Gastrocnemius medialis (tissue), 4 donors: ENCODE data around the gene SIGLECL1.

Experiments used
- POLR2A ChIP-seq, 2 donors: fragments of 450-650 bp; IDR thresholded peaks; one replicate each; pipeline ENCODE4 v1.6.1; 2017; ENCODE audit warnings: antibody characterized with exemption in 2 of 2, mild to moderate bottlenecking in 2 of 2, moderate library complexity in 2 of 2
- TF ChIP-seq, protein P1 (sequence below), 5 experiments: fragments of 450-650 bp in 3 of 5; fragments of 200-600 bp in 2 of 5; sonication (generic) in 2 of 5; IDR thresholded peaks in 4 of 5; conservative IDR thresholded peaks in 1 of 5; 1 replicate in 4 of 5; 2 replicates in 1 of 5; pipeline ENCODE4 v1.5.1; 2016 to 2019; ENCODE audit warnings: antibody characterized with exemption in 5 of 5, mild to moderate bottlenecking in 3 of 5, moderate library complexity in 3 of 5

DNA sequence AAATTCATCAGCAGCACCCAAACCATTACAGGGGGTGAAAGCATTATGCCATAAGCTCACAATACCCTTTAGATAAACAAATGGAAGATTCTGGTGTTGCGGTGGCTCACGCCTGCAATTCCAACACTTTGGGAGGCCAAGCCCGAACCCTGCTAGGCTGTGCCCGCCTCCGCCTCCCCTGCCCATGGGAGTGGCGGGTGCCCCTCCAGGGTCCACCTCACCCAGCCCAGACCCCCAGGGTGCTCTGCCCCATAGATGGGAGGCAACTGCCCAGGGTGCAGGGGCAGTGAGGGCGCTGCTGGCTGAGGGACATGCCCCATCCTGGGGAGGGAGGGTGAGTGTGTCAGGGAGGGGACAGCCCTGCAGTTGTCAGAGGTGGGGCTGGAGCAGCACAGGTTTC lies 10.0 kb upstream of the SIGLECL1 start:
- TF ChIP-seq, protein P1, sequence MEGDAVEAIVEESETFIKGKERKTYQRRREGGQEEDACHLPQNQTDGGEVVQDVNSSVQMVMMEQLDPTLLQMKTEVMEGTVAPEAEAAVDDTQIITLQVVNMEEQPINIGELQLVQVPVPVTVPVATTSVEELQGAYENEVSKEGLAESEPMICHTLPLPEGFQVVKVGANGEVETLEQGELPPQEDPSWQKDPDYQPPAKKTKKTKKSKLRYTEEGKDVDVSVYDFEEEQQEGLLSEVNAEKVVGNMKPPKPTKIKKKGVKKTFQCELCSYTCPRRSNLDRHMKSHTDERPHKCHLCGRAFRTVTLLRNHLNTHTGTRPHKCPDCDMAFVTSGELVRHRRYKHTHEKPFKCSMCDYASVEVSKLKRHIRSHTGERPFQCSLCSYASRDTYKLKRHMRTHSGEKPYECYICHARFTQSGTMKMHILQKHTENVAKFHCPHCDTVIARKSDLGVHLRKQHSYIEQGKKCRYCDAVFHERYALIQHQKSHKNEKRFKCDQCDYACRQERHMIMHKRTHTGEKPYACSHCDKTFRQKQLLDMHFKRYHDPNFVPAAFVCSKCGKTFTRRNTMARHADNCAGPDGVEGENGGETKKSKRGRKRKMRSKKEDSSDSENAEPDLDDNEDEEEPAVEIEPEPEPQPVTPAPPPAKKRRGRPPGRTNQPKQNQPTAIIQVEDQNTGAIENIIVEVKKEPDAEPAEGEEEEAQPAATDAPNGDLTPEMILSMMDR (IDR thresholded peaks at IDR 0.05 in 4 of 5, conservative IDR thresholded peaks at IDR 0.05 in 1 of 5) = no peak
- TF ChIP-seq POLR2A (IDR thresholded peaks at IDR 0.05) = no peak
